Left ventricle myocardium inferior (tissue), 1 donor: Measurements from ENCODE around the gene PCDHGB2. TPM values are rescaled to one million over a fixed set of nuclear protein-coding genes. Genes with fewer than 3 reads are reported as not detected.
"Not testable (repeated sequence)": the region's sequence is repeated elsewhere in the genome, so short reads cannot be mapped to it uniquely, and the experiment has no call there.

Experiments
- DNase-seq: peaks from one replicate; pipeline ENCODE4 v3.0.0-alpha.2; 2020
- H3K27ac ChIP-seq: fragments of 200-600 bp; replicated peaks from 2 replicates; pipeline ENCODE4 v1.8.0; 2021
- H3K27me3 ChIP-seq: fragments of 200-600 bp; 2 replicates; pipeline ENCODE4 v1.8.0; 2021; ENCODE audit warnings: low read depth
- H3K36me3 ChIP-seq: fragments of 200-600 bp; 2 replicates; pipeline ENCODE4 v1.8.0; 2021
- H3K4me1 ChIP-seq: fragments of 200-600 bp; 2 replicates; pipeline ENCODE4 v1.8.0; 2021
- H3K4me3 ChIP-seq: fragments of 200-600 bp; 2 replicates; pipeline ENCODE4 v1.8.0; 2021; ENCODE audit warnings: mild to moderate bottlenecking, moderate library complexity
- H3K9me3 ChIP-seq: fragments of 200-600 bp; replicated peaks from 2 replicates; pipeline ENCODE4 v1.8.0; 2021
- intact Hi-C: fragments of 100-400 bp; cut with micrococcal nuclease; formaldehyde crosslinking; loops from one replicate; pipeline ENCODE4 v1.11.0; 2022
- total RNA-seq: library from RNA; stranded (reverse); fragmentation: NEBNext Ultra II Directional; extraction: Animal tissue kit (Norgen Biotek cat#: 25700); gene quantifications from one replicate; pipeline ENCODE4 v1.2.1, GENCODE V29; 2021
- TF ChIP-seq, protein P1 (sequence below): fragments of 200-600 bp; IDR thresholded peaks from 2 replicates; pipeline ENCODE4 v1.8.0; 2021; ENCODE audit warnings: antibody characterized with exemption, mild to moderate bottlenecking, borderline replicate concordance
- donor health status: DM: no; HTN: yes; CAD: no; lungs with severe emphysema.

Gene PCDHGB2
- total RNA-seq, 1 donor from 2014 or later: 8.8 TPM

- H3K9me3 ChIP-seq: peaks cover 93% of the 10 kb centered on the region
Measured at GRCh38 chr5:141392429-141393198, 32.8 kb downstream of the PCDHGB2 start, which contains the start of gene PCDHGA8. Gene PCDHGA8, plus strand, starts transcription at chr5:141392633. Its CDS starts 181 bp downstream, at chr5:141392814.

GRCh38 chr5:141393267-141393666 is 33.5 kb downstream of the PCDHGB2 start:
- TF ChIP-seq, protein P1, sequence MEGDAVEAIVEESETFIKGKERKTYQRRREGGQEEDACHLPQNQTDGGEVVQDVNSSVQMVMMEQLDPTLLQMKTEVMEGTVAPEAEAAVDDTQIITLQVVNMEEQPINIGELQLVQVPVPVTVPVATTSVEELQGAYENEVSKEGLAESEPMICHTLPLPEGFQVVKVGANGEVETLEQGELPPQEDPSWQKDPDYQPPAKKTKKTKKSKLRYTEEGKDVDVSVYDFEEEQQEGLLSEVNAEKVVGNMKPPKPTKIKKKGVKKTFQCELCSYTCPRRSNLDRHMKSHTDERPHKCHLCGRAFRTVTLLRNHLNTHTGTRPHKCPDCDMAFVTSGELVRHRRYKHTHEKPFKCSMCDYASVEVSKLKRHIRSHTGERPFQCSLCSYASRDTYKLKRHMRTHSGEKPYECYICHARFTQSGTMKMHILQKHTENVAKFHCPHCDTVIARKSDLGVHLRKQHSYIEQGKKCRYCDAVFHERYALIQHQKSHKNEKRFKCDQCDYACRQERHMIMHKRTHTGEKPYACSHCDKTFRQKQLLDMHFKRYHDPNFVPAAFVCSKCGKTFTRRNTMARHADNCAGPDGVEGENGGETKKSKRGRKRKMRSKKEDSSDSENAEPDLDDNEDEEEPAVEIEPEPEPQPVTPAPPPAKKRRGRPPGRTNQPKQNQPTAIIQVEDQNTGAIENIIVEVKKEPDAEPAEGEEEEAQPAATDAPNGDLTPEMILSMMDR: no peak
- intact Hi-C loops: no loop called here
- no peak for DNase-seq
- H3K9me3 ChIP-seq: peaks cover 94% of the 10 kb centered on the region
- H3K4me3 ChIP-seq: no peak overlapping the region
- H3K36me3 ChIP-seq: peaks cover 35% of the 10 kb centered on the region
- no peaks in the 10 kb centered on the region for H3K27me3 ChIP-seq
- H3K4me1 ChIP-seq: peaks cover 27% of the 10 kb centered on the region
- no peak overlapping the region for H3K27ac ChIP-seq

More at GRCh38 chr5:141392429-141393198, 32.8 kb downstream of the PCDHGB2 start, which contains the start of gene PCDHGA8:
- no peak within 1 kb of the TSS for H3K4me3 ChIP-seq
- intact Hi-C loops: no loop called here
- TF ChIP-seq, protein P1: peak; percentile 39
- no peak within 1 kb of the TSS for H3K27ac ChIP-seq
- no peaks in the 10 kb centered on the region for H3K27me3 ChIP-seq
- DNase-seq: no peak
- peaks cover 35% of the 10 kb centered on the region for H3K36me3 ChIP-seq
- H3K4me1 ChIP-seq: peaks cover 29% of the 10 kb centered on the region

DNA sequence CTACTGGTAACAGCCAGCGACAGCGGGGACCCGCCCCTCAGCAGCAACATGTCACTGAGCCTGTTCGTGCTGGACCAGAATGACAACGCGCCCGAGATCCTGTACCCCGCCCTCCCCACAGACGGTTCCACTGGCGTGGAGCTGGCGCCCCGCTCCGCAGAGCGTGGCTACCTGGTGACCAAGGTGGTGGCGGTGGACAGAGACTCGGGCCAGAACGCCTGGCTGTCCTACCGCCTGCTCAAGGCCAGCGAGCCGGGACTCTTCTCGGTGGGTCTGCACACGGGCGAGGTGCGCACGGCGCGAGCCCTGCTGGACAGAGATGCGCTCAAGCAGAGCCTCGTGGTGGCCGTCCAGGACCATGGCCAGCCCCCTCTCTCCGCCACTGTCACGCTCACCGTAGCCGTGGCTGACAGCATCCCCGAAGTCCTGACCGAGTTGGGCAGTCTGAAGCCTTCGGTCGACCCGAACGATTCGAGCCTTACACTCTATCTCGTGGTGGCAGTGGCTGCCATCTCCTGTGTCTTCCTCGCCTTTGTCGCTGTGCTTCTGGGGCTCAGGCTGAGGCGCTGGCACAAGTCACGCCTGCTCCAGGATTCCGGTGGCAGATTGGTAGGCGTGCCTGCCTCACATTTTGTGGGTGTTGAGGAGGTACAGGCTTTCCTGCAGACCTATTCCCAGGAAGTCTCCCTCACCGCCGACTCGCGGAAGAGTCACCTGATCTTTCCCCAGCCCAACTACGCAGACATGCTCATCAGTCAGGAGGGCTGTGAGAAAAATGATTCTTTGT is 34.8 kb downstream of the PCDHGB2 start:
- H3K4me3 ChIP-seq, H3K27me3 ChIP-seq, H3K27ac ChIP-seq, DNase-seq, intact Hi-C loops: not testable (repeated sequence)
- Histone ChIP-seq H3K4me1 (peaks cover 32% of the 10 kb centered on the region), H3K36me3 (peaks cover 30% of the 10 kb centered on the region), H3K9me3 (peaks cover 93% of the 10 kb centered on the region)

- DNase-seq: peak; percentile 48
- Histone ChIP-seq H3K27ac (peak within 1 kb of the TSS; percentile 61), H3K9me3 (peaks cover 93% of the 10 kb centered on the region), H3K36me3 (peaks cover 25% of the 10 kb centered on the region), H3K4me1 (peaks cover 24% of the 10 kb centered on the region), H3K4me3 (peak within 1 kb of the TSS; percentile 59)
- H3K27me3 ChIP-seq, intact Hi-C loops: not testable (repeated sequence)
- TF ChIP-seq, protein P1: peak; percentile 73
Measured at GRCh38 chr5:141397756-141398551, 38.2 kb downstream of the PCDHGB2 start, which contains the start of gene PCDHGB5. Gene PCDHGB5, plus strand, starts transcription at chr5:141397947. Its CDS starts 181 bp downstream, at chr5:141398128.

DNA sequence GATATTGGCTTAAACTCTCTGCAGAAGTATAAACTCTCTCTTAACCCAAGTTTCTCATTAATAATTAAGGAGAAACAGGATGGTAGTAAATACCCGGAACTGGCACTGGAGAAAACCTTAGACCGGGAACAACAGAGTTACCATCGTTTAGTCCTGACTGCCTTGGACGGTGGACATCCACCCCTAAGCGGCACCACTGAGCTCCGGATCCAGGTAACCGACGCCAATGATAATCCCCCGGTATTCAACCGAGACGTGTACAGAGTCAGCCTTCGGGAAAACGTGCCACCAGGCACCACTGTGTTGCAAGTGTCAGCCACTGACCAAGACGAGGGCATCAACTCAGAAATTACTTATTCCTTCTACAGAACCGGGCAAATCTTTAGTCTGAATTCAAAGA is 38.8 kb downstream of the PCDHGB2 start:
- intact Hi-C loops: no loop called here
- TF ChIP-seq, protein P1: no peak

More for the DNA sequence above, 38.8 kb downstream of the PCDHGB2 start:
- H3K36me3 ChIP-seq: peaks cover 23% of the 10 kb centered on the region
- H3K27ac ChIP-seq: peak overlapping the region; percentile 18
- H3K4me1 ChIP-seq: peaks cover 24% of the 10 kb centered on the region
- peaks cover 93% of the 10 kb centered on the region for H3K9me3 ChIP-seq
- no peak for DNase-seq
- H3K27me3 ChIP-seq: no peaks in the 10 kb centered on the region
- H3K4me3 ChIP-seq: peak overlapping the region; percentile 39
